Right renal pelvis (tissue), 4 donors: ENCODE results near the gene CAMK2G. TPM values are rescaled to one million over a fixed set of nuclear protein-coding genes. Genes with fewer than 3 reads are reported as not detected.

Experiments
- DNase-seq, 4 donors: peaks; one replicate each; pipeline ENCODE4 v3.0.0-alpha.2; 2013; ENCODE audit warnings: low read depth in 4 of 4, low spot score in 3 of 4, missing footprints in 1 of 4
- polyA plus RNA-seq, 4 donors: library from polyadenylated mRNA; unstranded; fragments of 120-200 nt; gene quantifications; one replicate each; pipeline ENCODE4 v1.2.1, GENCODE V29; 2013; ENCODE audit not compliant: insufficient read length in 4 of 4

CAMK2G gene
- polyA plus RNA-seq, 4 donors = 22.0 to 25.5 (median 22.6) TPM

DNA sequence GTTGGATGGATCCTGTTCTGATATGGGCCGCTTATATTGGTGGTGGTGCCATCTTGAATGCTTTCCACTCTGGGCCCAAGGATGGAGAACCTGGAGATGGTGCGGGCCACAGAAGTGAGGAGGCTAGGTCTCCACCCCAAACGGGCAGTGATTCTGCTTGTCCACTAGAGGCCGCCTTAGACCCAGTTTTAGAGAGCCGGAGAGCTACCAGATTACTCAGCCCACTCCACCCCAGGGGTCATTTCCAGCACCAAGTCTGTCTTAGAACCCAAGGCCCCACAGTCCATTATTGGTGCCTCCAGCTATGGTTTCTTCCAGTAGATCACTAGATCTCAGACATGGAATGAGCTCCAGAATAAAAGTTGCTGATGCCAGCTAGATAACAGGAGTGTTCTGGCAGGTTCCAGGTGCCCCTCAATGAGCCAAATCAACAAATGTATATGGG, 11.8 kb upstream of the CAMK2G start:
- DNase-seq = peak in 2 of 4 donors; percentile 60 to 63

DNA sequence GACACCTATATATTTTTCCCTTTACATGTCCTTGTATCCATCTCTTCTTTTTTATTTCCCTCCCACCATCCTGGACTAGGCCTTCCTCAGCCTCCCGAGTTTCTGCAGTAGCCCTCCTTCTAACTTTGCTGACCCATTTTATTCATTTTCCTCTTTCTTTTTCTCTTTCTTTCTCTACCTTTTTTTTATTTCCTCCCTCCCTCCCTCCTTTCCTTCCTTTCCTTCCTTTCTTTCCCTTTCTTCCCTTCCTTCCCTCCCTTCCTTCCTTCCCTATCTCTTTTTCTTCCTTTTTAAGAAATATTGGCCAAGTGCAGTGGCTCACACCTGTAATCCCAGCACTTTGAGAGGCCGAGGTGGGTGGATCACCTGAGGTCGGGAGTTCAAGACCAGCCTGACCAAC, 9.7 kb upstream of the CAMK2G start:
- no peak for DNase-seq

DNA sequence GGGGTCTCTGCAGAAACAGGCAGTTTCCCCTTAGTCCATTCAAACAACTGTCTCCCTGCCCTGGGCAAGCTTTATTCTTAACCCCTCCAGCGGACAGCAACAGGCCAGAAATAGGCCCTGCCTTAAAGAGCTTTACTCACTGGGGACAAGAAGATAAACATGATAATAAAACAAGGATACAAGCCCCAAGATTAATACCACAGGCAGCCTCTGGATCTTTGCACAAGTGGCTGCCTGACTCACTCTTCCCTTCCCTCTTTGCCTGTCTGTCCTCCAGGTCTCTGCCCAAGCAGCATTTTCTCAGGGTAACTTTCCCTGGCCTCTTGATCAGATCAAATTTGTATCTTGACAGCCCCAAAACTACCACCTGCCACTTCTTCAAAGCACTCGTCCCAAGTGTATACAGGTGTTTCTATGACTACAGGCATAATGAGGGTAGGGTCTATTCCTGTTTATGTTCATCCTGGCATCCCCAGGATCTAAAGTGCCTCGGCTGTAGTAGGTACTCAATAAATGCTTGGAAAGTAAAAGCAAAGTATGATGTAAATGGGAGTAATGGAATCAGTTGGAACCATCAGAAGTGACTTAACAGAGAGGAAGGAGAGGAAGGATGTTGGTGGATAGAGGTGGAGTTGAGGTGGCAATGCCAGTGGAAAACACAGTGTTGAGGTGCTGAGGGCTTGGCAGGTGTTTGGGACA, 7.0 kb upstream of the CAMK2G start:
- DNase-seq = no peak

DNA sequence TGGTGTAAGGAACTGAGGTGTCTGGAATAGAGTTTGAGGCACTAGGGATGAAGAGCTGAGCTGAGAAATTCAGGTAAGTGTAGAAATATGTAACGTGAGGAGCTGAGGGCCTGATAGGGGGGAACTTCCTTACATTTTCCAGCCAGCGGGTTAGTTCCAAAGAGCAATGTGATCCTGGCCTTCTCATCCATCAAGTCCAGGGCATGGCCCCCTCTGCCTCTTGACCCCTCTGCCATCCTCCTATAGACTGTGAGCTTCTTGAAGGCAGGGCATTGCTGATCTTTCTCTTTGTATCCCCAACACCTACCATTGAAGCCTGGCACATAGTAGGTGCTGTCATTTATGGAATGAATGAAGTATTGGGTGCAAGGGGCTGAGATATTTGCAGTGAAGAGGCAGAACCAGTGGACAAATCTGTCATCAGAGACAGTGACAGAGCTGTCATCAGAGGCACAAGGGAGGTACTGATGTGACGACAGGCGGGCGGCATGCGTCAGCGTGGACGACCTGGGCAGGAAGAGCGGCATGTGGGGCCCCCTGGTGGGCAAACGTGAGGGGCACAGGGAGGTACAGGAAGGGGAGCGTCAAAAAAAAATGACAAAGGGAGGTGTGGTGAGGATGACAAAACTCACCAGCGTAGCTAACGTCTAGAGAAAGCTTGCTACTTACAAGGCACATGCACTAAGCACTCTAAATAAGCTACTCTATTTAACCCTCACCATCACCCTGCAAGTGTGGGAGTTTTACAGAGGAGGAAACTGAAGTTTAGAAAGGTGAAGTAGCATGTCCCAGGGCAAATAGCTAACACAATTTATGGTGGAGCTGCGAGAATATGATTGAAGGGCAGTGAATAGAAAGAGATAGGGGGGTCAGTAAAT, 5.2 kb upstream of the CAMK2G start:
- peak in 2 of 4 donors; percentile 38 to 67 for DNase-seq

DNA sequence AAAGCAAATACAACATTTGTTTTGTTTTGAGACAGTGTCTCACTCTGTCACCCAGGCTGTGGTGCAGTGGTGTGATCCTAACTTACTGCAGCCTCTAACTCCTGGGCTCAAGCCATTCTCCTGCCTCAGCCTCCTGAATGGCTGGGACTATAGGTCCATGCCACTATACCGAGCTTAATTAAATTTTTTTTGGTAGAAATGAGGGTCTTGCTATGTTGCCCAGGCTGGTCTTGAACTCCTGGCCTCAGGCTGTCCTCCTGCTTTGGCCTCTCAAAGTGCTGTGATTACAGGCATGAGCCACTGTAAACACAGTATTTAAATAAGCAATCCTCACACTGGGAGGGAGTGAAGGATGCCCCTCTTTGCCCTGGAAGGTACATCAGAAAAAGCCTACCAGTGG, 4.0 kb upstream of the CAMK2G start:
- no peak for DNase-seq

DNA sequence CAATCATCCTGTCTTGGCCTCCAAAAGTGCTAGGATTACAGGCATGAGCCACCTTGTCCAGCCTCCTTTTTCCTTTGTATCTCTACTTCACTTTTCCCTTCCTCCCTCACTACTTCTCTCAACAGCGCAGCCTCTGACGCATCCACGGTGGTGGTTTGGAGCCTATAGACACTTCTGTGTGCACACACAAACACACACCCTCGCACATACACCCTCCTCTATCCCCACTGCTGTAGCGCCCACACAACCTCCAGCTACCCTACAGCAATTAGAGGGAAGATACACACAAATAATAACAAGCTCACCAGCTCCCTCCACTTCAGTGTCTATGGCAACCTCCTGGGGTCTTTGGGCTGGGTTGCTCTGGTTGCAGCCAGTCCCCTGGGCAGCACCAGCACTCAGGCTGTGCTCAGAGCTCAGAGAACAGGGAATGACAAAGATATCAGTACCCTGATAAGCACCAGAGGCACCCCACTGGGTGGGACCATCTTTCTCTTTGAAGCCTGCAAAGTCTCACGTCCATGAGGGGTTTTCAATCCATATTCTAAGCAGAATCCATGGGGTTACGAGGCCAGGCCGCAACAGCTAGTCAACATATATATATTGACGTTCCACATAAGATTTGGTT, 3.3 kb upstream of the CAMK2G start:
- no peak for DNase-seq

DNA sequence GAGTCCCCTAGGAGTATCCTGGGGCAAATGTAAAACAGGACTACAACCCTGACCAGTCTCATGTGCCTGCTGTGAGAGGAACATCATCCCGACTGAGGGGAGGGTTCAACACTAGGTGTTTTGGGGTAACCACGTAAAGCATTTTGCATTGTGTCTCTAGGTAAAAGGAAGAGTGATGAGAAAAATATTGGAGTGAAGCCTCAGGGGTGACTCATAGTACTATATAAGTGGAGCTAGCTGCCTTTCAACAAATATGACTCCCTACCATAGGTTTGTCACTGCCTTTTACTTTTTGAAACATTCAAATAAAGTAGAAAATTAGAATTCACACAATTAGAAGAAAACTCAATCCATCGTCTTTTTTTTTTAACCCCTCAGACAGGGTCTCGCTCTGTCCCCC, 2.6 kb upstream of the CAMK2G start:
- no peak for DNase-seq

DNA sequence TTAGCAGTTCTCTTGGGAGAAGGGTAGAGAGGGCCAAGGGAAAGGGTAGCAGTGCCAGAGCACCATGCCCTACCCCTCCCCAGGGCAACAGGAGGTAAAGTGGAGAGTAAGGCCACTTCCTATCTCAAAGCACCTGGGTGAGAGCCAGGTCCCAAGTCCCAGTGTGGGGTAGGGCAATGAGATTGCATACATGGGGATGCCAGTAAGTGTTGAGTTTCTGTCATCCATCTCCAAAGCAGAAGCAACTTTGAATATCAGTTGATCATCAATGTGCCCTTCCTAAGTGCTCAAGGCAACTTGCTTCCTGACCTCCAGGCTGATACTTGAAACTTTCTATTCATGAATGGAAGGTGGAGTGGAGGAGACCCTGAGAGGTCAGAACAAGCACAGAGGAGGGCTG, 2.2 kb upstream of the CAMK2G start:
- no peak for DNase-seq

DNA sequence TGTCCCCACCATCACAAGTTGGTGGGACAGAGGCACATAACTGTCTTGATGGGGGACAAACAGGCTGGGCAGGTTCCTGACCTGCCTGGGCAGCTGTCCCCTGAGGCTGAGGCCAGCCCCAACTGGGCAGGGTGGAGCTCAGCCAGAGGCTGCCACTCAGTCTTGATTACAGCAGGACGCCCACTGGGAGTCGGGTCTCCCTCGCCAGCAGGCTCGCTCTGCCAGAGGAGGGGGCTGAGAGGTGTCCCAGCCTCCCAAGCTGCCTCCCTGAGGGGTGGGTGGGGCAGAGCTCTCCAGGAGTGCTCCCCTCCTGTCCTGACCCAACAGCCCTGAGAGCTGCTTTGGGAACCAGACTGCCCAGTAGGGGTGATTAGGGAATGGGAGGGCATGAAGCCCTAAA, 1.8 kb upstream of the CAMK2G start:
- DNase-seq = no peak

DNA sequence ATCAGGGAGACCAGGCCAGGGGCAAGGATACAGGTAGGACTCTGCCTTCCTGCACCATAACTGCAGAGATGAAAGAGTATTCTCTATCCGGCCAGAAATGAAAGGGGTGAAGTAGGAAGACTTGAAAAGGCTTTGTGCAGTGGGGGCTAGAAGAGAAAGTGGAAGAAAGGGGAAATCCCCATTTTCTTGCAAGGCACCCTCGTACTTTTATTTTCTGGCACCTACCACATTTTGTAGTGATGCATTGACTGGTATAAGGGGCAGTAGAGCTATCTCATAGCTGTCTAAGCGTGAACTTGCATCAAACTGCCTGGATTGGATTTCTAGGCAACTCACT, 752 bp upstream of the CAMK2G start:
- DNase-seq = no peak

DNA sequence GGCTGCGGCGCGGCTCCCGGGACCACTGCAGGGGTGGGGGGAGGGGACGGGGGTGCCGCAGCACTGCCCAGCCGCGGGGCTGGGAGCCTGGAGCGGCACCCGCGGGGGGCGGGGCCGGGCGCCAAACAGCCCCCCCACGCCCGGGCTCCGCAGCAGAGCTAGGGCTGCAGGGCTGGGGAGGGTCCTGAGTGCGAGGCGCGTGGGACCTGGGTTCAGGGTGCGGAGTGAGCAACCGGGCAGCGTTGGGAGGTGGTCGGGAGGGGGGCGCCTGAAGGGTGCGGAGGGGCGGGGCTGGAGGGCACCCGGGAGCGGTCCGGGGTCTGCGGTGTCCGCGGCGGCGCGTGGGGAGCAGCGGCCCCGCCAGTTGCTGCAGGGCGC, 528 bp downstream of the CAMK2G start:
- DNase-seq = no peak

DNA sequence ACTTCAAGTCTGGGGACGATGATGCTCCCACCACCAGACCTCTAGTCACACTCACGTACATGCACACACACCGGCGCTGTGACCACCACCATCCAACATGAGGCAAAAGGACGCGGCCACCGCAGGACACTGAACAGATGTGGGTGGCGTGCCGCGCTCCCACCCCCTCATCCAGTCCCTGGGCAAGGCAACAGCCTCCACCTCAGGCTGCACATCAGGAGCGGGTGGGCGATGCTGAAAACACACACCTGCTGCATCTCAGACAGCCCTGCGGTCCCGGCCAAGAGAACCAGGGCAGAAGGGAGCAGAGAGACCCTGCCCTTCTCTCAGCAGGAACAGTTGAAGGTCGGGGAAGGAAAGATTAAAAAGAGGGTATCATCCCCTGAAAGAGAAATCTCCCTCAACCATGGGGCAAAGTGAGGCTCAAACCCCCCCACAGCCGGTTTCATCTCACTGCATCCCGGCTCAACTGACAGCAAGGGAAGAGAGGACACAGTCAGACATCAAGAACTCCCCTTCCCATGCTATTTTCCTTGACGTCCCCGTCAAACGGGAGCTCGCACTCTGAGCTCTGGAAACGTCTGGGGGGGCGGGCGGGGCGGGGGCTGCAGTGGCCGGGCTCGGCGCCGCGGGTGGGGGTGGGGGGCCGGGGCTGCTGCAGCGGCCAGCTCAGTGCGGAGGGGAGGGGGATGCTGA, 1.1 kb downstream of the CAMK2G start:
- no peak for DNase-seq

DNA sequence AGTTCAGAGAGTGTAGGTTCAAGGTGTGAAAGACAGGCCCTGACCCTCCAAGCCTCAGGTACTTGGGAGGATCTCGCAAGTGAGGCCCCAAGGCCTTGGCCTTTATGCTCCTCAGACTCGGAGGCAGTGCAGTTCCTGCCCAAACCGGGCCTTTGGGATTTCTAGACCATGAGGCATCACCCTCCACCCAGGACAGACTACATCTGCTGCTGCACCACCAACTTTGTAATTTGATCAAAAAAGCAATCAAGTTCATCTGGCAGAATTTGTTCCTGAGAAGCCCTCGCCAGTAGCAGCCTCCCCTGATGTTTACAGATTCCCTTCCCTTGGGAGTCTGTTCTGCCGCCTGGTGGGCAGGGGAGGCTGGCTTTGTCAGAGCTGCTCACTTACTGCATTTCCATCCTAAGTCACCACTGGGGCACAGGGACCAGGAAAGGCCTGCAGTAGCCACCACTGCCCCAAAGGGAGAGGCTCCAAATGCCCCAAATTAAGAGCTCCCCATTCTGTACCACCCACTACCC, 2.1 kb downstream of the CAMK2G start:
- DNase-seq = no peak

DNA sequence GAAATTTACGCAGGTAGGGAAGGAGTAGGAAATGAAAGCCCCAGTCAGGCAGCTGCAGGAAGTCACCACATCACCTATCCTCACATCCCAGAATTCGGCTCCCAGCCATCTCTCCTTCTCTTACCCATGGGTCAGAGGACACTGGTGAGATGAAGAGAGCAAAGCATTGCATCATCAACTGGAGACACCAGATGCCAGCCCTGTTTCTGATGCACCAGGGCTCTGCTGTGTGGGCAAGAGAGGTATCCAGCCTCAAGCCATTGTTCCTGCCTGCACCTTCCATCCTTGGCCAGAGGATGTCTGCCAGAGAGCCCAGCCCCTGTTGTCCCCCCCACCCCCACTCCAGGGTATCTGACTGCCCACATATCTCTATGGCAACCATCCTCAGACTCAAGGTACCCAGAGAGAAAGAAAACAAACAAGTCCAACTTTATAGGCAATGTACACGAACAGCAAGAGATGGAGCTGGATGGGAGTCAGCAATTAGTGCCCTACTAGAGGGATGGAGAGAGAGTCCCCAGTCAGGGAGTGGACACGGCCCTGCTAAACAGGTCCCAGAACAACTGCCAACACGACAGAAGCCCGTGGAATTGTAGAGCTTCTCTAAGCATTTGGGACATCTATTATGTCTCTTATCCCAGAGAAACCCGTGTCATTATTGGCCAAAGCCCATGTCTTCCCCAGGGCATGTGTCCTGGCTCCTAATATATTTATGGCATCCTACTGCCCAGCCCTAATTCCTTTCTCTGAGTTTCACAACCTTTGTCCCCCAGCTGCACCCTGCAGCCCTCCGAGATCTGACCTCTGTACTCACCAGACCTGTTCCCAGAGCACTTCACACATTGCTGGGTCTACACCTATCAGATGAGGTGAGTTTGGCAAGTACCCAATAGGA, 2.8 kb downstream of the CAMK2G start:
- DNase-seq = no peak

DNA sequence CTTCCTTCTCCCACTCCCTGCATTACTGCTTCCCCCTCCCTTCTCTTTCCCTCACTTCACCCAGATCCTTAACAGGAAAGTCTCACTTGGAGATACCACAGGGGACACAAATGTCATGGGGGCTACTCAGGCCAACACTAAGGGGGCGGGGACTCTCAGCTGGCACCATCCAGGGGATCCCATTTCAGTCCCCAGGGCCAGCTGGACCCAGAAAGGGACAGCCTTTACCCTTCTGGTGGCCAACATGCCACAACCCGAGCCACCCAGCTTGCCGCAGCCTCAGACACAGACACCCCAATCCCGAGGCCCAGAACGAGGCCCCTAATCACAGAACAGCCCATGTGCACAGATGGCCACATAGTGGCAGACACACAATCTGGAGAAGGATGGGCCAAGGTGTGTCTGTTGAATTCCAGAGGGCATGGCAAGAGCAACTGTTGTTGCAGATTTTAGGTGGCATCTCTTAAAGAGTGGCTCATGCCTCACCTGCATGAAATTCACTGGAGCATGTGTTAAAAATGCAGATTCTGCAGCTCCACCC, 5.6 kb downstream of the CAMK2G start:
- no peak for DNase-seq

DNA sequence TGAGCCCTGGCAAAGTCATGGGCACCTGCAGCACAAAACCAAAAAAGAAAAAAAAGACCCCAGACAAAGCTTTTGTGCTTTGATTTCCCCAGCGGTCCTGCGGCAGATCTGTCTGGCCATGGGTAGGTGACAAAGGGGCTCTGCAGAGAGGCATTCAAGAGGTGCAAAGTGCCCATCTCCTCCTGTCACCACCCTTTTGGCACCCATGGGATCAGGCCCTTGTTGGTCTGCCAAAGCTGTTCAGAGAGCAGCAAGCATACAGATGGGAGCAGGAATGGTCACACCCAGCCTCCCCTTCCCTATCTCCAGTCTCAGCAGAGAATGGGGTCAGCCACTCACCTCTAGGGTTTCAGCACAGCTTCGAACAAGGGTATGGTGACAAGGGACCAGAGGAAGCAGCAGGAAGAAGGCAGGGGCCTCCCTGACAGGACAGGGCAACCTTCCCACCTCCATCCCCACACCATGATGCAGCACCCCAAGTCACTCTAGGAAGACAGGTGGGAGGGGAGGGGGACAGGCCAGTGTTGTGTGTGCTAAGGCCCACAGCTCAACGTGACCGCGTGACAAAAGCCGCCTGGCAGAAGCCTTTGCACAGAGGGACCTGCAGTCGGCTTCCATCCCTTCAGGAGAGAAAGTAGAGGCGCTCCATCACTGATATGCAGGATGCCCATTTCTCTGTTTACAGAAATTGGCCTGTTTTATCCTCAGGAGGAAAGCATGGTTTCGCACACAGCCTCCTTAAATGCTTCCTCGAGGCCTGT, 6.3 kb downstream of the CAMK2G start:
- DNase-seq = no peak

DNA sequence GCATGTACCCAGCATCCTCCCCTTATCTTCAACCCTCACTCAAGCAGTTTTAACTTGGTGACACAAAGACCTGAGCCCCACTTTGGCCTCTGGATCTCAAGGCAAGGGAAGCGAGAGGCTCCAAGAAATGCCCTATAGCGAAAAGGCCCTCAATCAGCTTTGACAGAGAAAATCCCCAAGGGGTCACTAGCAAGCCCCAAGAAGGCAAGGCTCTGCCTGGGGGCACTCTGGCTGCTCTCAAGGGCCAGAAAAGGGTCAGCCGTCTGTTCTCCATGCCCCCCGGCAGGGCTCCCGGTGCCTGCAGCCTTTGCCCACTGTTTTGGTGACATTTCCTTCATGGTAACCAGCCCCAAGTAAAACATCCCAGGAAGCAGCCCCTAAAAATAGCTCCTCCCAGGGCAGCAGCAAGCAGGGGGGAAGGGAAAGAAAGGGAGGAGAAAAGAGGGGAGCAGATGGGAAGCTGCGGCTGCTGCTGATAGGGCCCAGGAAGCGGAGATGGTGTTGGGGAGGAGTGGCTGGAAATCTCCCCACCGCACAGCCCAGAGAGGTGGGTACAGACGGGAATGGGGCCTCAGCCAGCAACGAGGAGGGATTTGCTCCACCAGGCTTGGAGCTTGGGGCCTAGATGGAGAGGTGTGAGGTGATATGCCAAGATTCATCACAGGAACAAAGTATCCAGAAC, 7.1 kb downstream of the CAMK2G start:
- no peak for DNase-seq

DNA sequence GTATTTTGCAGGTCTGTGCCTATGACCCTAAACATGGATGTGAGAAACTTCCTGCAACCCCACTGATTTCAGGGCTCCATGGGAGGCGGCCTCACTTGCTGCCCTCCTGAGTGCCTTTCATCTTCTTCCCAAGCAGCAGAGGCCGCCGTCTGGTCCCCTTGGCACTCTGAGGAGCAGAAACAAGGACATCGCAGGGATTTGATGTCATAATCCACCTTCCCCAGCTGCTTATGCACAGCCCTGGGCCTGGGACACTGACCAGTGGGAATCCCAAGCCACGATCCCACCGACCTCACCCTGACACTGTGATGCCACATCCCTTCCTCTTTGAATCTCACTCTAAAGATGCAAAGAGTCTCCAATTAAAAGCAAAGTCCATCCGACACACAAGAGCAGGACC, 7.7 kb downstream of the CAMK2G start:
- DNase-seq = no peak
